IMR-90 (cell line): ENCODE results near the gene EXOC3L2. TPM values are rescaled to one million over a fixed set of nuclear protein-coding genes. Genes with fewer than 3 reads are reported as not detected.

Experiments
- ATAC-seq: fragments of 200-7000 bp; cut with Tn5 transposase; 2 replicates; pipeline ENCODE4 v1.9.1; 2020; ENCODE audit warnings: low read depth, mild to moderate bottlenecking, moderate library complexity
- BruUV-seq: library from RNA; stranded (reverse); fragments of 400-500 nt; replicated peaks from 2 replicates; lab custom pipeline; 2021; lab: Mats Ljungman, UMichigan
- CTCF ChIA-PET: fragments of 300-600 bp; formaldehyde crosslinking; extraction: SDS; loops from one replicate; lab custom pipeline; 2021; ENCODE audit warnings: antibody characterized with exemption; lab: Yijun Ruan, JAX
- POLR2A ChIA-PET: fragments of 300-600 bp; sonication (Branson Sonifier 250); formaldehyde crosslinking; loops from one replicate; lab custom pipeline; 2022; ENCODE audit warnings: antibody characterized with exemption; ENCODE audit not compliant: unreplicated experiment; lab: Charles Lee
- DNase-seq: peaks from one replicate; pipeline ENCODE4 v3.0.0; 2013
- H2AFZ ChIP-seq: replicated peaks from 2 replicates; pipeline ENCODE3; 2013; ENCODE audit warnings: low read length, mild to moderate bottlenecking; ENCODE audit not compliant: poor library complexity
- H2AK5ac ChIP-seq: 2 replicates; pipeline ENCODE4 v1.6.1; 2013; ENCODE audit warnings: low read depth, low read length, inconsistent platforms
- H2AK9ac ChIP-seq: replicated peaks from 2 replicates; pipeline ENCODE3; 2013; ENCODE audit warnings: mild to moderate bottlenecking, low read depth, low read length, moderate library complexity; ENCODE audit not compliant: poor library complexity
- H2BK120ac ChIP-seq: 2 replicates; pipeline ENCODE4 v1.6.1; 2013; ENCODE audit warnings: low read depth, low read length, inconsistent platforms
- H2BK15ac ChIP-seq: 3 replicates; pipeline ENCODE4 v1.6.1; 2013; ENCODE audit warnings: low read depth, low read length, inconsistent platforms
- H2BK20ac ChIP-seq: 2 replicates; pipeline ENCODE4 v1.6.1; 2013; ENCODE audit warnings: low read depth, mild to moderate bottlenecking, inconsistent platforms, low read length, moderate library complexity
- H2BK5ac ChIP-seq: 2 replicates; pipeline ENCODE4 v1.6.1; 2013; ENCODE audit warnings: mild to moderate bottlenecking, low read depth, low read length, inconsistent platforms; ENCODE audit not compliant: poor library complexity, severe bottlenecking
- H3K14ac ChIP-seq: replicated peaks from 2 replicates; pipeline ENCODE4 v1.6.1; 2013; ENCODE audit warnings: low read depth, low read length, inconsistent platforms
- H3K18ac ChIP-seq: 2 replicates; pipeline ENCODE4 v1.6.1; 2013; ENCODE audit warnings: low read depth, low read length, control low read depth
- H3K23ac ChIP-seq: 2 replicates; pipeline ENCODE4 v1.6.1; 2013; ENCODE audit warnings: low read depth, low read length, inconsistent platforms
- H3K27ac ChIP-seq: 2 replicates; pipeline ENCODE4 v1.5.1; 2013; ENCODE audit warnings: mild to moderate bottlenecking, control low read depth, low read length; ENCODE audit not compliant: insufficient read depth
- H3K27me3 ChIP-seq: 2 replicates; pipeline ENCODE4 v1.6.1; 2013; ENCODE audit warnings: low read length; ENCODE audit not compliant: control insufficient read depth, insufficient read depth
- H3K36me3 ChIP-seq: 2 replicates; pipeline ENCODE4 v1.6.1; 2013; ENCODE audit warnings: low read length, mixed read lengths; ENCODE audit not compliant: control insufficient read depth, insufficient read depth
- H3K4ac ChIP-seq: 2 replicates; pipeline ENCODE4 v1.6.1; 2013; ENCODE audit warnings: low read depth, low read length, inconsistent platforms
- H3K4me1 ChIP-seq: 2 replicates; pipeline ENCODE4 v1.6.1; 2013; ENCODE audit warnings: low read length, mixed read lengths; ENCODE audit not compliant: control insufficient read depth, insufficient read depth
- H3K4me2 ChIP-seq: 2 replicates; pipeline ENCODE4 v1.6.1; 2013; ENCODE audit warnings: low read depth, mild to moderate bottlenecking, control low read depth, low read length, moderate library complexity
- H3K4me3 ChIP-seq: 2 replicates; pipeline ENCODE4 v1.5.1; 2013; ENCODE audit warnings: low read depth, mild to moderate bottlenecking, control low read depth, low read length, moderate library complexity; ENCODE audit not compliant: insufficient read depth
- H3K56ac ChIP-seq: 2 replicates; pipeline ENCODE4 v1.6.1; 2013; ENCODE audit warnings: low read length, inconsistent platforms; ENCODE audit not compliant: insufficient read depth; ENCODE audit errors: extremely low read depth
- H3K79me1 ChIP-seq, 2 experiments: 2 replicates each; pipeline ENCODE4 v1.6.1; 2013; ENCODE audit warnings: low read length in 2 of 2, inconsistent platforms in 1 of 2, low read depth in 1 of 2
- H3K9ac ChIP-seq: 2 replicates; pipeline ENCODE4 v1.6.1; 2013; ENCODE audit warnings: low read depth, low read length, control low read depth
- H3K9me1 ChIP-seq: 2 replicates; pipeline ENCODE4 v1.6.1; 2013; ENCODE audit warnings: low read length, inconsistent platforms; ENCODE audit not compliant: insufficient read depth
- H3K9me3 ChIP-seq: 2 replicates; pipeline ENCODE4 v1.6.1; 2013; ENCODE audit warnings: low read length; ENCODE audit not compliant: control insufficient read depth, insufficient read depth
- H4K20me1 ChIP-seq: 2 replicates; pipeline ENCODE4 v1.6.1; 2013; ENCODE audit warnings: low read length, inconsistent platforms; ENCODE audit not compliant: insufficient read depth
- H4K5ac ChIP-seq: 2 replicates; pipeline ENCODE4 v1.6.1; 2013; ENCODE audit warnings: mild to moderate bottlenecking, low read depth, low read length, control low read depth
- H4K8ac ChIP-seq, 2 experiments: 2 replicates each; pipeline ENCODE4 v1.6.1; 2013; ENCODE audit warnings: low read depth in 2 of 2, low read length in 2 of 2, control low read depth in 1 of 2, inconsistent platforms in 1 of 2
- H4K91ac ChIP-seq: 2 replicates; pipeline ENCODE4 v1.6.1; 2013; ENCODE audit warnings: low read depth, low read length, inconsistent platforms; ENCODE audit not compliant: insufficient read depth
- BHLHE40 ChIP-seq: fragments of 150-350 bp; IDR thresholded peaks from 2 replicates; pipeline ENCODE4 v1.6.1; 2016; ENCODE audit warnings: mild to moderate bottlenecking, low read depth, low read length
- CHD1 ChIP-seq: IDR thresholded peaks from 2 replicates; pipeline ENCODE4 v1.6.1; 2012; ENCODE audit warnings: low read depth, low read length, improper control_type of control experiment
- MAFK ChIP-seq: IDR thresholded peaks from 2 replicates; pipeline ENCODE4 v1.6.1; 2012; ENCODE audit warnings: low read depth, low read length, improper control_type of control experiment
- MXI1 ChIP-seq: IDR thresholded peaks from 2 replicates; pipeline ENCODE4 v1.6.1; 2012; ENCODE audit warnings: low read depth, mild to moderate bottlenecking, low read length, moderate library complexity, borderline replicate concordance
- RFX5 ChIP-seq: IDR thresholded peaks from 2 replicates; pipeline ENCODE4 v1.8.0; 2012; ENCODE audit warnings: low read depth, mild to moderate bottlenecking, low read length, moderate library complexity
- WGBS, 2 experiments: methylation state at CpG; one replicate each; pipeline versions ENCODE4 v1.1.5 to v1.1.7; 2013; ENCODE audit warnings: missing lambda C conversion rate in 2 of 2; ENCODE audit not compliant: insufficient read length in 1 of 2; ENCODE audit errors: extremely low coverage in 2 of 2; 5-methylcytosine and 5-hydroxymethylcytosine counted together
- dilution Hi-C: fragments of 300-500 bp; cut with HindIII; formaldehyde crosslinking; loops from one replicate; pipeline ENCODE4 v1.14.3; 2018; ENCODE audit warnings: low sequenced_read_pairs; ENCODE audit not compliant: unreplicated experiment
- in situ Hi-C: fragments of 300-500 bp; cut with MboI; formaldehyde crosslinking; loops from 3 replicates; pipeline ENCODE4 v1.14.3; 2019; ENCODE audit warnings: low sequenced_read_pairs, inconsistent platforms, mixed read lengths
- intact Hi-C: fragments of 100-400 bp; cut with micrococcal nuclease; formaldehyde crosslinking; loops from 2 replicates; pipeline ENCODE4 v1.10.0; 2022
- polyA plus RNA-seq, 3 experiments: library from polyadenylated mRNA; depleted of rRNA; stranded (reverse); fragments of >200 nt; gene quantifications; 2 replicates each; pipeline ENCODE4 v1.2.3, GENCODE V29; 2012; ENCODE audit warnings: low replicate concordance in 1 of 3
- total RNA-seq: library from RNA; depleted of rRNA; stranded (reverse); fragments of >200 nt; gene quantifications from 2 replicates; pipeline ENCODE4 v1.2.3, GENCODE V29; 2012

The EXOC3L2 gene
- total and polyA plus RNA-seq, 2 of the 4 experiments (the other 2 are of a cell fraction): 0.03 TPM; not detected in 1

DNA sequence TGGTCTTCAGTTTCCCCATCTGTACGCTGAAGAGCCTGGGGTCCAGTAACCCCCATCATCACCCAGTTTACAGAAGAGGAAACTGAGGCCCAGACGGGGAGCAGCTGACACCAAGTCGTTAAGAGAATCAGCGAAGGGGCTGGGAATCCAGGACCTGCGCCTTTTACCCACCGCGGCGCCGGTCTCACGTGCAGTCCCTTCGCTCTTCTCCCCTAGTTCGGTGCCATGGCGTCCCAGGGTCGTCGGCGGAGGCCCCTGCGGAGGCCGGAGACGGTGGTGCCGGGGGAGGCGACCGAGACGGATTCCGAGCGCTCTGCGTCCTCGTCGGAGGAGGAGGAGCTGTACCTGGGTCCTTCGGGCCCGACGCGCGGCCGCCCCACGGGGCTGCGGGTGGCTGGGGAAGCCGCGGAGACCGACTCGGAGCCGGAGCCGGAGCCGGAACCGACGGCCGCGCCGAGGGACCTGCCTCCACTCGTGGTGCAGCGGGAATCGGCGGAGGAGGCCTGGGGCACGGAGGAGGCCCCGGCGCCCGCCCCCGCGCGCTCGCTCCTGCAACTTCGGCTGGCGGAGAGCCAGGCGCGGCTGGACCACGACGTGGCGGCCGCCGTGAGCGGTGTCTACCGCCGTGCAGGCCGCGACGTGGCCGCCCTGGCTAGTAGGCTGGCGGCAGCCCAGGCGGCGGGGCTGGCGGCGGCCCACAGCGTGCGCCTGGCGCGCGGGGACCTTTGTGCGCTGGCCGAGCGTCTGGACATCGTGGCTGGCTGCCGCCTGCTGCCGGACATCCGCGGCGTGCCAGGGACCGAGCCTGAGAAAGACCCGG lies 65.9 kb downstream of the EXOC3L2 start:
- Histone ChIP-seq H3K23ac (peak overlapping the region; percentile 68; the same call in 1 of the 2 replicates), H4K8ac (peak overlapping the region; percentile 59 to 91; a peak in 2 of 4 replicates), H3K27me3 (no peaks in the 10 kb centered on the region), H2BK20ac (no peak overlapping the region), H3K18ac (no peak overlapping the region), H3K56ac (peak overlapping the region; percentile 51), H3K4me2 (peak overlapping the region; percentile 75), H2BK5ac (peak overlapping the region; percentile 2), H4K5ac (peak overlapping the region; percentile 3; the same call in 1 of the 2 replicates), H4K91ac (no peak overlapping the region), H3K4me3 (peak overlapping the region; percentile 79), H3K36me3 (peaks cover 4% of the 10 kb centered on the region; the same call in 1 of the 2 replicates), H3K9me3 (no peaks in the 10 kb centered on the region), H3K9me1 (0 out of 2 replicates have a peak, but pooled peaks cover 12% of the 10 kb centered on the region), H3K14ac (peak overlapping the region; percentile 15; the same call in 1 of the 2 replicates), H3K9ac (peak overlapping the region; percentile 69), H4K20me1 (peaks cover 16% of the 10 kb centered on the region; the same call in 1 of the 2 replicates), H2AFZ (peak overlapping the region; percentile 99), H3K79me1 (peaks cover 11 to 45% of the 10 kb centered on the region in 2 experiments), H3K4ac (peak overlapping the region; percentile 54; the same call in 1 of the 2 replicates), H2BK120ac (no peak overlapping the region), H3K27ac (peak overlapping the region; percentile 69), H2AK9ac (peak overlapping the region; percentile 98), H3K4me1 (peaks cover 4% of the 10 kb centered on the region; the same call in 1 of the 2 replicates), H2BK15ac (no peak overlapping the region), H2AK5ac (peak overlapping the region; percentile 43; the same call in 1 of the 2 replicates)
- TF ChIP-seq CHD1 (no peak), MAFK (no peak), MXI1 (0 out of 2 replicates have a peak, but pooled peaks have one; percentile 21), BHLHE40 (peak; percentile 2; the same call in 1 of the 2 replicates), RFX5 (no peak)
- dilution Hi-C loops (no loop called here), in situ Hi-C loops (no loop called here), intact Hi-C loops (no loop called here)
- no peak for ATAC-seq
- BruUV-seq: no TSS peak
- peak; percentile 17 for DNase-seq
- CTCF ChIA-PET: interaction anchor here (0.7 kb wide), 1 partner anchor 33 kb away, joined by 4 read pairs; no protein-coding TSS in a partner anchor
- POLR2A ChIA-PET: no interaction called here
- WGBS, 2 experiments: 2% methylated on average over 57 of the region's 97 CpGs; no CpG with 5 or more reads in 1 of the 2 experiments
